ENCODE measurements around the gene CMIP.

Gene CMIP

GRCh38 chr16:81409016-81409556, 35.5 kb upstream of the CMIP start:
- Histone ChIP-seq H3K9me3 (ENCODE audit: control extremely low read depth in 1 of 5, control insufficient read depth in 4 of 5, insufficient read depth in 2 of 5, low read depth in 1 of 5, low read length in 4 of 5) (no peaks in the 10 kb centered on the region), H3K36me3 (ENCODE audit: control insufficient read depth in 4 of 4, insufficient read depth in 4 of 4, low read length in 3 of 4) (no peaks in the 10 kb centered on the region), H3K4me1 (ENCODE audit: control extremely low read depth in 1 of 4, control insufficient read depth in 4 of 4, insufficient read depth in 4 of 4, low read length in 3 of 4) (no peaks in the 10 kb centered on the region), H3K4me3 (ENCODE audit: control insufficient read depth in 1 of 7, extremely low read depth in 1 of 7, insufficient read depth in 4 of 7, low read depth in 2 of 7, low read length in 6 of 7) (no peak overlapping the region), H3K27me3 (replicated peaks in 2 of 5; ENCODE audit: control insufficient read depth in 4 of 5, insufficient read depth in 5 of 5, low read length in 4 of 5) (no peaks in the 10 kb centered on the region), H3K27ac (ENCODE audit: insufficient read depth in 1 of 2, low read depth in 1 of 2, low read length in 2 of 2, poor library complexity in 1 of 2, severe bottlenecking in 2 of 2) (no peak overlapping the region)
- ChIA-PET POLR2A (no interaction called here), CTCF (interaction anchor here (0.9 to 1.6 kb wide), 3 partner anchors 10 to 214 kb away, joined by 3 to 6 read pairs (median 4); no protein-coding TSS in a partner anchor)
- 93% methylated on average over 12 of the region's 13 CpGs for WGBS (ENCODE audit: insufficient coverage)
- DNase-seq: no peak

GRCh38 chr16:81410643-81411293, 33.8 kb upstream of the CMIP start:
- POLR2A ChIA-PET: no interaction called here
- Histone ChIP-seq H3K36me3 (ENCODE audit: control insufficient read depth in 4 of 4, insufficient read depth in 4 of 4, low read length in 3 of 4) (no peaks in the 10 kb centered on the region), H3K27me3 (replicated peaks in 2 of 5; ENCODE audit: control insufficient read depth in 4 of 5, insufficient read depth in 5 of 5, low read length in 4 of 5) (no peaks in the 10 kb centered on the region), H3K9me3 (ENCODE audit: control extremely low read depth in 1 of 5, control insufficient read depth in 4 of 5, insufficient read depth in 2 of 5, low read depth in 1 of 5, low read length in 4 of 5) (no peaks in the 10 kb centered on the region), H3K4me3 (ENCODE audit: control insufficient read depth in 1 of 7, extremely low read depth in 1 of 7, insufficient read depth in 4 of 7, low read depth in 2 of 7, low read length in 6 of 7) (no peak overlapping the region), H3K27ac (ENCODE audit: insufficient read depth in 1 of 2, low read depth in 1 of 2, low read length in 2 of 2, poor library complexity in 1 of 2, severe bottlenecking in 2 of 2) (no peak overlapping the region), H3K4me1 (ENCODE audit: control extremely low read depth in 1 of 4, control insufficient read depth in 4 of 4, insufficient read depth in 4 of 4, low read length in 3 of 4) (no peaks in the 10 kb centered on the region)
- DNase-seq: no peak
- WGBS (ENCODE audit: insufficient coverage): 94% methylated on average over 7 of the region's 10 CpGs
- CTCF ChIA-PET: interaction anchor here (0.7 to 1.5 kb wide), 3 partner anchors 8 to 212 kb away, joined by 3 read pairs; no protein-coding TSS in a partner anchor

- H3K27ac ChIP-seq (ENCODE audit: insufficient read depth in 1 of 2, low read depth in 1 of 2, low read length in 2 of 2, poor library complexity in 1 of 2, severe bottlenecking in 2 of 2): no peak overlapping the region
- 94% methylated on average over 11 of the region's 11 CpGs for WGBS (ENCODE audit: insufficient coverage)
- no peaks in the 10 kb centered on the region for H3K36me3 ChIP-seq (ENCODE audit: control insufficient read depth in 4 of 4, insufficient read depth in 4 of 4, low read length in 3 of 4)
- H3K9me3 ChIP-seq (ENCODE audit: control extremely low read depth in 1 of 5, control insufficient read depth in 4 of 5, insufficient read depth in 2 of 5, low read depth in 1 of 5, low read length in 4 of 5): no peaks in the 10 kb centered on the region
- H3K27me3 ChIP-seq (replicated peaks in 2 of 5; ENCODE audit: control insufficient read depth in 4 of 5, insufficient read depth in 5 of 5, low read length in 4 of 5): no peaks in the 10 kb centered on the region
- no peaks in the 10 kb centered on the region for H3K4me1 ChIP-seq (ENCODE audit: control extremely low read depth in 1 of 4, control insufficient read depth in 4 of 4, insufficient read depth in 4 of 4, low read length in 3 of 4)
- ChIA-PET CTCF (interaction anchor here (1.1 to 2.4 kb wide), 4 partner anchors 9 to 284 kb away, joined by 3 to 6 read pairs (median 4); no protein-coding TSS in a partner anchor), POLR2A (no interaction called here)
- no peak for DNase-seq
- H3K4me3 ChIP-seq (ENCODE audit: control insufficient read depth in 1 of 7, extremely low read depth in 1 of 7, insufficient read depth in 4 of 7, low read depth in 2 of 7, low read length in 6 of 7): no peak overlapping the region
Observed at GRCh38 chr16:81413245-81413990, 31.2 kb upstream of the CMIP start.

GRCh38 chr16:81415751-81416150, 28.9 kb upstream of the CMIP start:
- ChIA-PET CTCF (interaction anchor here (1.4 kb wide), 1 partner anchor 10 kb away, joined by 5 read pairs; no protein-coding TSS in a partner anchor), POLR2A (no interaction called here)
- no peak for DNase-seq
- H3K36me3 ChIP-seq (ENCODE audit: control insufficient read depth in 4 of 4, insufficient read depth in 4 of 4, low read length in 3 of 4): no peaks in the 10 kb centered on the region
- no peaks in the 10 kb centered on the region for H3K9me3 ChIP-seq (ENCODE audit: control extremely low read depth in 1 of 5, control insufficient read depth in 4 of 5, insufficient read depth in 2 of 5, low read depth in 1 of 5, low read length in 4 of 5)
- WGBS (ENCODE audit: insufficient coverage): over 99% methylated on average over 11 of the region's 11 CpGs
- no peak overlapping the region for H3K27ac ChIP-seq (ENCODE audit: insufficient read depth in 1 of 2, low read depth in 1 of 2, low read length in 2 of 2, poor library complexity in 1 of 2, severe bottlenecking in 2 of 2)
- no peaks in the 10 kb centered on the region for H3K27me3 ChIP-seq (replicated peaks in 2 of 5; ENCODE audit: control insufficient read depth in 4 of 5, insufficient read depth in 5 of 5, low read length in 4 of 5)
- no peak overlapping the region for H3K4me3 ChIP-seq (ENCODE audit: control insufficient read depth in 1 of 7, extremely low read depth in 1 of 7, insufficient read depth in 4 of 7, low read depth in 2 of 7, low read length in 6 of 7)
- no peaks in the 10 kb centered on the region for H3K4me1 ChIP-seq (ENCODE audit: control extremely low read depth in 1 of 4, control insufficient read depth in 4 of 4, insufficient read depth in 4 of 4, low read length in 3 of 4)

- peaks cover 0 to 3% (median 0%) of the 10 kb centered on the region in 5 experiments for H3K9me3 ChIP-seq (ENCODE audit: control extremely low read depth in 1 of 5, control insufficient read depth in 4 of 5, insufficient read depth in 2 of 5, low read depth in 1 of 5, low read length in 4 of 5)
- no peaks in the 10 kb centered on the region for H3K4me1 ChIP-seq (ENCODE audit: control extremely low read depth in 1 of 4, control insufficient read depth in 4 of 4, insufficient read depth in 4 of 4, low read length in 3 of 4)
- 93% methylated on average over 8 of the region's 8 CpGs for WGBS (ENCODE audit: insufficient coverage)
- ChIA-PET POLR2A (no interaction called here), CTCF (interaction anchor here (0.9 to 1.4 kb wide), 3 partner anchors 9 to 281 kb away, joined by 3 to 5 read pairs (median 3); no protein-coding TSS in a partner anchor)
- H3K36me3 ChIP-seq (ENCODE audit: control insufficient read depth in 4 of 4, insufficient read depth in 4 of 4, low read length in 3 of 4): no peaks in the 10 kb centered on the region
- H3K27ac ChIP-seq (ENCODE audit: insufficient read depth in 1 of 2, low read depth in 1 of 2, low read length in 2 of 2, poor library complexity in 1 of 2, severe bottlenecking in 2 of 2): no peak overlapping the region
- no peak for DNase-seq
- no peak overlapping the region for H3K4me3 ChIP-seq (ENCODE audit: control insufficient read depth in 1 of 7, extremely low read depth in 1 of 7, insufficient read depth in 4 of 7, low read depth in 2 of 7, low read length in 6 of 7)
- H3K27me3 ChIP-seq (replicated peaks in 2 of 5; ENCODE audit: control insufficient read depth in 4 of 5, insufficient read depth in 5 of 5, low read length in 4 of 5): no peaks in the 10 kb centered on the region
Observed at GRCh38 chr16:81416749-81417148, 27.9 kb upstream of the CMIP start.

- ChIA-PET CTCF (interaction anchor here (0.9 to 1.4 kb wide), 3 partner anchors 8 to 280 kb away, joined by 3 to 5 read pairs (median 3); no protein-coding TSS in a partner anchor), POLR2A (no interaction called here)
- 98% methylated on average over 5 of the region's 5 CpGs for WGBS (ENCODE audit: insufficient coverage)
- no peak for DNase-seq
- Histone ChIP-seq H3K36me3 (ENCODE audit: control insufficient read depth in 4 of 4, insufficient read depth in 4 of 4, low read length in 3 of 4) (no peaks in the 10 kb centered on the region), H3K27me3 (replicated peaks in 2 of 5; ENCODE audit: control insufficient read depth in 4 of 5, insufficient read depth in 5 of 5, low read length in 4 of 5) (no peaks in the 10 kb centered on the region), H3K4me1 (ENCODE audit: control extremely low read depth in 1 of 4, control insufficient read depth in 4 of 4, insufficient read depth in 4 of 4, low read length in 3 of 4) (no peaks in the 10 kb centered on the region), H3K9me3 (ENCODE audit: control extremely low read depth in 1 of 5, control insufficient read depth in 4 of 5, insufficient read depth in 2 of 5, low read depth in 1 of 5, low read length in 4 of 5) (peaks cover 0 to 4% (median 0%) of the 10 kb centered on the region in 5 experiments), H3K27ac (ENCODE audit: insufficient read depth in 1 of 2, low read depth in 1 of 2, low read length in 2 of 2, poor library complexity in 1 of 2, severe bottlenecking in 2 of 2) (no peak overlapping the region), H3K4me3 (ENCODE audit: control insufficient read depth in 1 of 7, extremely low read depth in 1 of 7, insufficient read depth in 4 of 7, low read depth in 2 of 7, low read length in 6 of 7) (no peak overlapping the region)
Observed at GRCh38 chr16:81417210-81417609, 27.4 kb upstream of the CMIP start.

- ChIA-PET POLR2A (no interaction called here), CTCF (interaction anchor here (0.7 to 1.7 kb wide), 4 partner anchors 10 to 107 kb away, joined by 3 to 6 read pairs (median 4); no protein-coding TSS in a partner anchor)
- WGBS (ENCODE audit: insufficient coverage): 99% methylated on average over 9 of the region's 9 CpGs
Observed at GRCh38 chr16:81419806-81420205, 24.8 kb upstream of the CMIP start.

More at GRCh38 chr16:81419806-81420205, 24.8 kb upstream of the CMIP start:
- Histone ChIP-seq H3K4me3 (ENCODE audit: control insufficient read depth in 1 of 7, extremely low read depth in 1 of 7, insufficient read depth in 4 of 7, low read depth in 2 of 7, low read length in 6 of 7) (no peak overlapping the region), H3K27ac (ENCODE audit: insufficient read depth in 1 of 2, low read depth in 1 of 2, low read length in 2 of 2, poor library complexity in 1 of 2, severe bottlenecking in 2 of 2) (no peak overlapping the region), H3K4me1 (ENCODE audit: control extremely low read depth in 1 of 4, control insufficient read depth in 4 of 4, insufficient read depth in 4 of 4, low read length in 3 of 4) (peaks cover under 1 to 4% (median 3%) of the 10 kb centered on the region in 4 experiments), H3K9me3 (ENCODE audit: control extremely low read depth in 1 of 5, control insufficient read depth in 4 of 5, insufficient read depth in 2 of 5, low read depth in 1 of 5, low read length in 4 of 5) (peaks cover 0 to 4% (median 0%) of the 10 kb centered on the region in 5 experiments), H3K27me3 (replicated peaks in 2 of 5; ENCODE audit: control insufficient read depth in 4 of 5, insufficient read depth in 5 of 5, low read length in 4 of 5) (no peaks in the 10 kb centered on the region), H3K36me3 (ENCODE audit: control insufficient read depth in 4 of 4, insufficient read depth in 4 of 4, low read length in 3 of 4) (no peaks in the 10 kb centered on the region)
- DNase-seq: no peak

Data from common myeloid progenitor, CD34-positive (primary cell).